Neural progenitor cell (in vitro differentiated cells): ENCODE data around the gene WWTR1. TPM values are rescaled to one million over a fixed set of nuclear protein-coding genes. Genes with fewer than 3 reads are reported as not detected.

Experiments used
- DNase-seq: peaks from one replicate; pipeline ENCODE4 v3.0.0-alpha.2; 2016; ENCODE audit warnings: low spot score
- H2AFZ ChIP-seq: fragments of 200-600 bp; sonication (generic); replicated peaks from 2 replicates; pipeline ENCODE4 v1.6.1; 2016; ENCODE audit warnings: antibody characterized with exemption
- H3F3A ChIP-seq: fragments of 200-600 bp; sonication (generic); 2 replicates; pipeline ENCODE4 v1.6.1; 2016; ENCODE audit warnings: antibody characterized with exemption, low read depth
- H3K27ac ChIP-seq: fragments of 200-600 bp; sonication (generic); 2 replicates; pipeline ENCODE4 v1.5.1; 2016; ENCODE audit warnings: mild to moderate bottlenecking
- H3K27me3 ChIP-seq: fragments of 200-600 bp; sonication (generic); 2 replicates; pipeline ENCODE4 v1.6.1; 2016; ENCODE audit warnings: mild to moderate bottlenecking, moderate library complexity
- H3K36me3 ChIP-seq: fragments of 200-600 bp; sonication (generic); 2 replicates; pipeline ENCODE4 v1.5.1; 2016
- H3K4me1 ChIP-seq: fragments of 200-600 bp; sonication (generic); 2 replicates; pipeline ENCODE4 v1.6.1; 2016; ENCODE audit warnings: mixed run types
- H3K4me2 ChIP-seq: fragments of 200-600 bp; sonication (generic); 2 replicates; pipeline ENCODE4 v1.6.1; 2016
- H3K4me3 ChIP-seq: fragments of 200-600 bp; sonication (generic); 2 replicates; pipeline ENCODE4 v1.5.1; 2016
- H3K79me2 ChIP-seq: fragments of 200-600 bp; sonication (generic); 2 replicates; pipeline ENCODE4 v1.6.1; 2016; ENCODE audit warnings: low read depth
- H3K9ac ChIP-seq: fragments of 200-600 bp; sonication (generic); 2 replicates; pipeline ENCODE4 v1.6.1; 2016
- H3K9me3 ChIP-seq: fragments of 200-600 bp; sonication (generic); 2 replicates; pipeline ENCODE4 v1.5.1; 2016; ENCODE audit warnings: low read depth
- H4K20me1 ChIP-seq: fragments of 200-600 bp; sonication (generic); 2 replicates; pipeline ENCODE4 v1.6.1; 2016; ENCODE audit warnings: low read depth
- H3K27ac Mint-ChIP-seq: 3 replicates; pipeline ENCODE4 v1.8.0; 2021; ENCODE audit warnings: mixed read lengths
- H3K27me3 Mint-ChIP-seq: 2 replicates; pipeline ENCODE4 v1.8.0; 2022; ENCODE audit warnings: low read depth, mild to moderate bottlenecking, inconsistent platforms, moderate library complexity, mixed read lengths; ENCODE audit not compliant: insufficient read depth
- H3K36me3 Mint-ChIP-seq: 3 replicates; pipeline ENCODE4 v1.8.0; 2021; ENCODE audit warnings: mixed read lengths
- H3K4me1 Mint-ChIP-seq: 3 replicates; pipeline ENCODE4 v1.8.0; 2021; ENCODE audit warnings: mixed read lengths
- H3K4me3 Mint-ChIP-seq: 3 replicates; pipeline ENCODE4 v1.8.0; 2021; ENCODE audit warnings: mild to moderate bottlenecking, moderate library complexity, mixed read lengths
- H3K9me3 Mint-ChIP-seq: 3 replicates; pipeline ENCODE4 v1.8.0; 2020; ENCODE audit warnings: mixed read lengths
- CTCF ChIP-seq: fragments of 200-600 bp; sonication (generic); IDR thresholded peaks from 2 replicates; pipeline ENCODE4 v1.5.1; 2017; ENCODE audit warnings: antibody characterized with exemption, mild to moderate bottlenecking
- EZH2 ChIP-seq: fragments of 200-600 bp; sonication (generic); IDR thresholded peaks from 2 replicates; pipeline ENCODE4 v1.6.1; 2017; ENCODE audit warnings: antibody characterized with exemption, mild to moderate bottlenecking, moderate library complexity
- EZH2phosphoT487 ChIP-seq: fragments of 200-600 bp; sonication (generic); IDR thresholded peaks from 2 replicates; pipeline ENCODE4 v1.6.1; 2017; ENCODE audit warnings: antibody characterized with exemption
- total RNA-seq: library from RNA; depleted of rRNA; stranded (reverse); fragments of >200 nt; gene quantifications from 2 replicates; pipeline ENCODE4 v1.2.3, GENCODE V29; 2015; ENCODE audit warnings: low replicate concordance

The WWTR1 gene
- total RNA-seq, 1 donor from 2014 or later, result 13.9 TPM

GRCh38 chr3:149628957-149629670 is 28.7 kb downstream of the WWTR1 start:
- DNase-seq, result no peak
- Histone ChIP-seq H3K9ac (no peak overlapping the region), H3K36me3 (no peaks in the 10 kb centered on the region), H3K4me2 (no peak overlapping the region), H4K20me1 (no peaks in the 10 kb centered on the region), H3K27me3 (no peaks in the 10 kb centered on the region), H2AFZ (no peak overlapping the region), H3K4me3 (no peak overlapping the region), H3K4me1 (peaks cover 12% of the 10 kb centered on the region), H3K27ac (no peak overlapping the region), H3K79me2 (no peaks in the 10 kb centered on the region), H3F3A (no peaks in the 10 kb centered on the region), H3K9me3 (no peaks in the 10 kb centered on the region)
- Mint-ChIP-seq H3K36me3 (peaks cover 37% of the 10 kb centered on the region), H3K27me3 (no peaks in the 10 kb centered on the region), H3K4me3 (no peak overlapping the region), H3K9me3 (peaks cover 22% of the 10 kb centered on the region), H3K4me1 (no peaks in the 10 kb centered on the region), H3K27ac (no peak overlapping the region)
- TF ChIP-seq CTCF (no peak), EZH2 (no peak), EZH2phosphoT487 (no peak)

- Histone ChIP-seq H3K27me3 (no peaks in the 10 kb centered on the region), H3K79me2 (no peaks in the 10 kb centered on the region), H2AFZ (no peak overlapping the region), H3K4me1 (peaks cover 12% of the 10 kb centered on the region), H3F3A (no peaks in the 10 kb centered on the region), H3K36me3 (no peaks in the 10 kb centered on the region), H4K20me1 (no peaks in the 10 kb centered on the region), H3K4me3 (no peak overlapping the region), H3K9me3 (no peaks in the 10 kb centered on the region), H3K9ac (no peak overlapping the region), H3K4me2 (no peak overlapping the region), H3K27ac (no peak overlapping the region)
- TF ChIP-seq CTCF (no peak), EZH2 (no peak), EZH2phosphoT487 (no peak)
- H3K27ac Mint-ChIP-seq, result no peak overlapping the region
- H3K27me3 Mint-ChIP-seq, result no peaks in the 10 kb centered on the region
- no peaks in the 10 kb centered on the region for H3K4me1 Mint-ChIP-seq
- DNase-seq, result no peak
- H3K36me3 Mint-ChIP-seq, result peaks cover 36% of the 10 kb centered on the region
- peaks cover 22% of the 10 kb centered on the region for H3K9me3 Mint-ChIP-seq
- no peak overlapping the region for H3K4me3 Mint-ChIP-seq
Observed at GRCh38 chr3:149626671-149627070, 31.2 kb downstream of the WWTR1 start.

DNA sequence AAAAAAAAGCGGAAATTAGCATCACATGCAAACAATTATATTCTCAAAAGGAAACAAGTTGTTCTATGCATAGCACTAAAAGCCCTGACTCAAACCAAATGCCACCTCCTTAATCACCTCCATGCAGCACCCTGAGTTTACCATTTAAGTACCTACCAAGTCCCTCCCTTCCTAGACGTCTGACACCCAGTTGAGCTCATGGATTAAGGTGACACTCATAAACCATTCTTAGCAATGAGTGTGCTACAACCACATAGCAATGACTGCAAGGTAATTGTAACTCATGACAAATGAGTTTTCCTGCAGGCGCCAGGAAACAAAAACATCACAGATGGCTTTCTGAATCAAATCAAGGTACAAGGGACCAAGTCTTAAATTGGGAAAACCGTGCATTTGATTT is 32.0 kb downstream of the WWTR1 start:
- Mint-ChIP-seq H3K9me3 (peaks cover 22% of the 10 kb centered on the region), H3K36me3 (peaks cover 28% of the 10 kb centered on the region), H3K27ac (no peak overlapping the region), H3K4me1 (peaks cover 3% of the 10 kb centered on the region), H3K4me3 (no peak overlapping the region), H3K27me3 (no peaks in the 10 kb centered on the region)
- TF ChIP-seq EZH2phosphoT487 (no peak), EZH2 (no peak), CTCF (no peak)
- Histone ChIP-seq H3K4me2 (no peak overlapping the region), H3K4me3 (no peak overlapping the region), H4K20me1 (no peaks in the 10 kb centered on the region), H3K4me1 (peaks cover 8% of the 10 kb centered on the region), H3K27me3 (no peaks in the 10 kb centered on the region), H3K36me3 (no peaks in the 10 kb centered on the region), H3K27ac (no peak overlapping the region), H3K9me3 (no peaks in the 10 kb centered on the region), H3F3A (no peaks in the 10 kb centered on the region), H3K79me2 (no peaks in the 10 kb centered on the region), H3K9ac (no peak overlapping the region), H2AFZ (no peak overlapping the region)
- no peak for DNase-seq
